Karpas-422 (cell line): ENCODE results near the gene ITPR1. TPM values are rescaled to one million over a fixed set of nuclear protein-coding genes. Genes with fewer than 3 reads are reported as not detected.

Source experiments
- DNase-seq: peaks from one replicate; pipeline ENCODE4 v3.0.0-alpha.2; 2015
- H2AFZ ChIP-seq: fragments of 200-600 bp; sonication (generic); 2 replicates; pipeline ENCODE4 v1.6.1; 2014; ENCODE audit warnings: antibody characterized with exemption, low read length, mixed read lengths
- H3K27ac ChIP-seq: fragments of 200-600 bp; sonication (generic); 2 replicates; pipeline ENCODE4 v1.5.1; 2014; ENCODE audit warnings: mild to moderate bottlenecking, low read length, moderate library complexity
- H3K27me3 ChIP-seq: fragments of 200-600 bp; sonication (generic); 2 replicates; pipeline ENCODE4 v1.6.1; 2014; ENCODE audit warnings: low read length, mixed read lengths
- H3K36me3 ChIP-seq: fragments of 200-600 bp; sonication (generic); 2 replicates; pipeline ENCODE4 v1.6.1; 2014; ENCODE audit warnings: low read length, mixed read lengths; ENCODE audit not compliant: insufficient read depth
- H3K4me1 ChIP-seq: fragments of 200-600 bp; sonication (generic); 2 replicates; pipeline ENCODE4 v1.6.1; 2014; ENCODE audit warnings: mild to moderate bottlenecking, low read length, mixed read lengths
- H3K4me2 ChIP-seq: fragments of 200-600 bp; sonication (generic); 2 replicates; pipeline ENCODE4 v1.6.1; 2014; ENCODE audit warnings: low read length, low read depth, mild to moderate bottlenecking; ENCODE audit not compliant: poor library complexity, severe bottlenecking
- H3K4me3 ChIP-seq: fragments of 200-600 bp; sonication (generic); 2 replicates; pipeline ENCODE4 v1.5.1; 2014; ENCODE audit warnings: mild to moderate bottlenecking, antibody characterized with exemption, low read length, mixed read lengths
- H3K79me2 ChIP-seq: fragments of 200-600 bp; sonication (generic); 2 replicates; pipeline ENCODE4 v1.6.1; 2014; ENCODE audit warnings: mild to moderate bottlenecking, low read length, mixed read lengths
- H3K9ac ChIP-seq: fragments of 200-600 bp; sonication (generic); 2 replicates; pipeline ENCODE4 v1.6.0; 2014; ENCODE audit warnings: low read length
- H3K9me2 ChIP-seq: fragments of 200-600 bp; sonication (generic), shearing (Covaris generic); replicated peaks from 2 replicates; pipeline ENCODE4 v1.6.0; 2014; ENCODE audit warnings: mild to moderate bottlenecking, low read length, moderate library complexity; ENCODE audit not compliant: insufficient read depth
- H3K9me3 ChIP-seq: fragments of 300-700, 200-600 bp; sonication (generic); 2 replicates; pipeline ENCODE4 v1.6.1; 2014; ENCODE audit warnings: low read length, mixed read lengths
- H4K20me1 ChIP-seq: fragments of 200-600 bp; sonication (generic); 2 replicates; pipeline ENCODE4 v1.6.1; 2014; ENCODE audit warnings: mild to moderate bottlenecking, antibody characterized with exemption, low read length, low read depth; ENCODE audit not compliant: insufficient read depth
- total RNA-seq: library from RNA; depleted of rRNA; stranded (reverse); fragments of >200 nt; shearing (Covaris generic); gene quantifications from 2 replicates; pipeline ENCODE4 v1.2.3, GENCODE V29; 2014; ENCODE audit warnings: low replicate concordance

ITPR1 gene
- total RNA-seq, 1 experiment from 2014 or later: 18.2 TPM

- Histone ChIP-seq H3K27ac (no peak overlapping the region), H3K9me2 (no peaks in the 10 kb centered on the region), H3K36me3 (no peaks in the 10 kb centered on the region), H3K4me2 (no peak overlapping the region), H3K9ac (no peak overlapping the region), H3K27me3 (no peaks in the 10 kb centered on the region), H4K20me1 (no peaks in the 10 kb centered on the region), H3K4me3 (no peak overlapping the region), H3K79me2 (no peaks in the 10 kb centered on the region), H3K9me3 (no peaks in the 10 kb centered on the region), H2AFZ (no peak overlapping the region), H3K4me1 (no peaks in the 10 kb centered on the region)
- DNase-seq: no peak
Measured at GRCh38 chr3:4641863-4642563, 148.9 kb downstream of the ITPR1 start.

GRCh38 chr3:4642611-4643010, 149.5 kb downstream of the ITPR1 start:
- no peak for DNase-seq
- Histone ChIP-seq H3K4me3 (no peak overlapping the region), H3K9me3 (no peaks in the 10 kb centered on the region), H3K27ac (no peak overlapping the region), H2AFZ (no peak overlapping the region), H3K79me2 (no peaks in the 10 kb centered on the region), H3K4me2 (no peak overlapping the region), H4K20me1 (no peaks in the 10 kb centered on the region), H3K4me1 (no peaks in the 10 kb centered on the region), H3K9me2 (no peaks in the 10 kb centered on the region), H3K9ac (no peak overlapping the region), H3K27me3 (no peaks in the 10 kb centered on the region), H3K36me3 (no peaks in the 10 kb centered on the region)

- no peaks in the 10 kb centered on the region for H3K9me3 ChIP-seq
- no peak overlapping the region for H3K9ac ChIP-seq
- H3K27ac ChIP-seq: no peak overlapping the region
- H3K79me2 ChIP-seq: no peaks in the 10 kb centered on the region
- no peak overlapping the region for H3K4me2 ChIP-seq
- no peaks in the 10 kb centered on the region for H3K9me2 ChIP-seq
- no peaks in the 10 kb centered on the region for H3K4me1 ChIP-seq
- no peaks in the 10 kb centered on the region for H3K36me3 ChIP-seq
- no peaks in the 10 kb centered on the region for H3K27me3 ChIP-seq
- H2AFZ ChIP-seq: no peak overlapping the region
- H3K4me3 ChIP-seq: no peak overlapping the region
- H4K20me1 ChIP-seq: no peaks in the 10 kb centered on the region
- no peak for DNase-seq
Measured at GRCh38 chr3:4643904-4644547, 150.9 kb downstream of the ITPR1 start.

- Histone ChIP-seq H3K36me3 (no peaks in the 10 kb centered on the region), H3K9ac (no peak overlapping the region), H4K20me1 (no peaks in the 10 kb centered on the region), H3K4me1 (no peaks in the 10 kb centered on the region), H3K27me3 (no peaks in the 10 kb centered on the region), H3K9me3 (no peaks in the 10 kb centered on the region), H2AFZ (no peak overlapping the region), H3K4me3 (no peak overlapping the region), H3K4me2 (no peak overlapping the region), H3K79me2 (no peaks in the 10 kb centered on the region), H3K9me2 (no peaks in the 10 kb centered on the region), H3K27ac (no peak overlapping the region)
- no peak for DNase-seq
Measured at GRCh38 chr3:4644951-4645350, 151.8 kb downstream of the ITPR1 start.

GRCh38 chr3:4645468-4645867, 152.3 kb downstream of the ITPR1 start:
- no peaks in the 10 kb centered on the region for H3K4me1 ChIP-seq
- H3K79me2 ChIP-seq: no peaks in the 10 kb centered on the region
- H3K27ac ChIP-seq: no peak overlapping the region
- no peak overlapping the region for H3K9ac ChIP-seq
- H3K4me2 ChIP-seq: no peak overlapping the region
- H3K9me3 ChIP-seq: no peaks in the 10 kb centered on the region
- H2AFZ ChIP-seq: no peak overlapping the region
- H3K4me3 ChIP-seq: no peak overlapping the region
- no peaks in the 10 kb centered on the region for H3K27me3 ChIP-seq
- no peak for DNase-seq
- H4K20me1 ChIP-seq: no peaks in the 10 kb centered on the region
- H3K36me3 ChIP-seq: no peaks in the 10 kb centered on the region
- no peaks in the 10 kb centered on the region for H3K9me2 ChIP-seq

GRCh38 chr3:4647411-4647810, 154.3 kb downstream of the ITPR1 start:
- no peaks in the 10 kb centered on the region for H3K9me3 ChIP-seq
- H3K36me3 ChIP-seq: no peaks in the 10 kb centered on the region
- no peak overlapping the region for H2AFZ ChIP-seq
- H3K4me1 ChIP-seq: no peaks in the 10 kb centered on the region
- H3K4me3 ChIP-seq: no peak overlapping the region
- no peak overlapping the region for H3K27ac ChIP-seq
- H3K9ac ChIP-seq: no peak overlapping the region
- no peaks in the 10 kb centered on the region for H3K79me2 ChIP-seq
- no peaks in the 10 kb centered on the region for H3K9me2 ChIP-seq
- no peaks in the 10 kb centered on the region for H4K20me1 ChIP-seq
- no peaks in the 10 kb centered on the region for H3K27me3 ChIP-seq
- no peak for DNase-seq
- H3K4me2 ChIP-seq: no peak overlapping the region

- no peaks in the 10 kb centered on the region for H4K20me1 ChIP-seq
- H3K4me1 ChIP-seq: no peaks in the 10 kb centered on the region
- no peak overlapping the region for H3K4me2 ChIP-seq
- H2AFZ ChIP-seq: no peak overlapping the region
- DNase-seq: no peak
- H3K9me2 ChIP-seq: no peaks in the 10 kb centered on the region
- H3K4me3 ChIP-seq: no peak overlapping the region
- no peaks in the 10 kb centered on the region for H3K36me3 ChIP-seq
- H3K9ac ChIP-seq: no peak overlapping the region
- no peaks in the 10 kb centered on the region for H3K79me2 ChIP-seq
- H3K27ac ChIP-seq: no peak overlapping the region
- H3K27me3 ChIP-seq: no peaks in the 10 kb centered on the region
- H3K9me3 ChIP-seq: no peaks in the 10 kb centered on the region
Measured at GRCh38 chr3:4655145-4656045, 162.2 kb downstream of the ITPR1 start.

GRCh38 chr3:4656059-4656458, 162.9 kb downstream of the ITPR1 start:
- Histone ChIP-seq H3K4me2 (no peak overlapping the region), H4K20me1 (no peaks in the 10 kb centered on the region), H3K4me1 (no peaks in the 10 kb centered on the region), H2AFZ (no peak overlapping the region), H3K27me3 (no peaks in the 10 kb centered on the region), H3K36me3 (no peaks in the 10 kb centered on the region), H3K79me2 (no peaks in the 10 kb centered on the region), H3K27ac (no peak overlapping the region), H3K4me3 (no peak overlapping the region), H3K9ac (no peak overlapping the region), H3K9me2 (no peaks in the 10 kb centered on the region), H3K9me3 (no peaks in the 10 kb centered on the region)
- DNase-seq: peak; percentile 58
